NT2/D1 (cell line): ENCODE measurements around the gene EXOC1.

Experiments
- SUZ12 ChIP-seq: IDR thresholded peaks from 2 replicates; pipeline ENCODE4 v1.6.1; 2011; ENCODE audit not compliant: insufficient read length, insufficient read depth; ENCODE audit errors: extremely low read depth
- YY1 ChIP-seq: IDR thresholded peaks from 2 replicates; pipeline ENCODE4 v1.6.1; 2011; ENCODE audit not compliant: insufficient read length, insufficient read depth

- no peak for TF ChIP-seq SUZ12
- no peak for TF ChIP-seq YY1
Observed at GRCh38 chr4:55951191-55951922, 97.9 kb downstream of the EXOC1 start.
